Left kidney (tissue), 2 donors: Measurements from ENCODE around the gene INSYN2A. TPM values are rescaled to one million over a fixed set of nuclear protein-coding genes. Genes with fewer than 3 reads are reported as not detected.

Experiments
- DNase-seq: peaks from one replicate; pipeline ENCODE4 v3.0.0-alpha.2; 2013
- polyA plus RNA-seq: library from polyadenylated mRNA; unstranded; fragments of 120-200 nt; gene quantifications from one replicate; pipeline ENCODE4 v1.2.1, GENCODE V29; 2013; ENCODE audit not compliant: insufficient read length

The INSYN2A gene
- polyA plus RNA-seq, 1 donor = 2.6 TPM

GRCh38 chr10:127154831-127155620, 41.4 kb downstream of the INSYN2A start:
- no peak for DNase-seq

GRCh38 chr10:127153181-127153580, 43.2 kb downstream of the INSYN2A start:
- DNase-seq = no peak

GRCh38 chr10:127151981-127152699, 44.3 kb downstream of the INSYN2A start:
- no peak for DNase-seq

- DNase-seq = no peak
Measured at GRCh38 chr10:127151541-127151940, 44.9 kb downstream of the INSYN2A start.

- no peak for DNase-seq
Measured at GRCh38 chr10:127150136-127150535, 46.3 kb downstream of the INSYN2A start.

- peak; percentile 37 for DNase-seq
Measured at GRCh38 chr10:127149501-127150081, 46.8 kb downstream of the INSYN2A start.

- DNase-seq = no peak
Measured at GRCh38 chr10:127148933-127149220, 47.5 kb downstream of the INSYN2A start.

GRCh38 chr10:127148066-127148932, 48.1 kb downstream of the INSYN2A start:
- no peak for DNase-seq

GRCh38 chr10:127146661-127147060, 49.7 kb downstream of the INSYN2A start:
- no peak for DNase-seq
